Astrocyte (in vitro differentiated cells and primary cell): ENCODE results near the gene OVCH1.
"Not testable (repeated sequence)": the region's sequence is repeated elsewhere in the genome, so short reads cannot be mapped to it uniquely, and the experiment has no call there.

Experiments used
- EZH2 ChIP-seq: IDR thresholded peaks from 2 replicates; pipeline ENCODE4 v1.6.1; 2012; ENCODE audit warnings: mild to moderate bottlenecking, low read length, inconsistent platforms; ENCODE audit not compliant: insufficient read depth
- TF ChIP-seq, protein P1 (sequence below): IDR thresholded peaks from 2 replicates; pipeline ENCODE4 v1.5.1; 2011; ENCODE audit warnings: low read depth, mild to moderate bottlenecking, inconsistent platforms, low read length, moderate library complexity; ENCODE audit not compliant: insufficient read depth

DNA sequence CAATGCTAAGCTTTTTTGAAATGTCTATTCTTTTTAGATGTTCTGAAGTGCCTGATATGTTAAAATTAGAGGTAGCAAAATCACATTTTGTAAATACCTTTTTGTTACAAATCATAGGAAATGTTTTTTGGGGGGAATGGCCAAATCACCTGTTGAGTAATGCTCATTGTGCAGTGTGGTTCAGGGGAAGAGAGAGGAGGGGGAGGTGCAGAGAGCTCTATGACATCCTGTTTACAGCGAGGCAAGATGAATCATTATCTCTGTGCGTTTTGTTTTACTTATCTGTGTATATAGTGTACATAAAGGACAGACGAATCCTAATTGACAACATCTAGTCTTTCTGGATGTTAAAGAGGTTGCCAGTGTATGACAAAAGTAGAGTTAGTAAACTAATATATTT, 107.1 kb downstream of the OVCH1 start:
- not testable (repeated sequence) for TF ChIP-seq EZH2
- TF ChIP-seq, protein P1, sequence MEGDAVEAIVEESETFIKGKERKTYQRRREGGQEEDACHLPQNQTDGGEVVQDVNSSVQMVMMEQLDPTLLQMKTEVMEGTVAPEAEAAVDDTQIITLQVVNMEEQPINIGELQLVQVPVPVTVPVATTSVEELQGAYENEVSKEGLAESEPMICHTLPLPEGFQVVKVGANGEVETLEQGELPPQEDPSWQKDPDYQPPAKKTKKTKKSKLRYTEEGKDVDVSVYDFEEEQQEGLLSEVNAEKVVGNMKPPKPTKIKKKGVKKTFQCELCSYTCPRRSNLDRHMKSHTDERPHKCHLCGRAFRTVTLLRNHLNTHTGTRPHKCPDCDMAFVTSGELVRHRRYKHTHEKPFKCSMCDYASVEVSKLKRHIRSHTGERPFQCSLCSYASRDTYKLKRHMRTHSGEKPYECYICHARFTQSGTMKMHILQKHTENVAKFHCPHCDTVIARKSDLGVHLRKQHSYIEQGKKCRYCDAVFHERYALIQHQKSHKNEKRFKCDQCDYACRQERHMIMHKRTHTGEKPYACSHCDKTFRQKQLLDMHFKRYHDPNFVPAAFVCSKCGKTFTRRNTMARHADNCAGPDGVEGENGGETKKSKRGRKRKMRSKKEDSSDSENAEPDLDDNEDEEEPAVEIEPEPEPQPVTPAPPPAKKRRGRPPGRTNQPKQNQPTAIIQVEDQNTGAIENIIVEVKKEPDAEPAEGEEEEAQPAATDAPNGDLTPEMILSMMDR = not testable (repeated sequence)
